ENCODE measurements around the gene ELMO3. TPM values are rescaled to one million over a fixed set of nuclear protein-coding genes. Genes with fewer than 3 reads are reported as not detected.

ELMO3 gene
- total RNA-seq, 2 donors from 2014 or later, result 24.1 to 40.5 TPM

DNA sequence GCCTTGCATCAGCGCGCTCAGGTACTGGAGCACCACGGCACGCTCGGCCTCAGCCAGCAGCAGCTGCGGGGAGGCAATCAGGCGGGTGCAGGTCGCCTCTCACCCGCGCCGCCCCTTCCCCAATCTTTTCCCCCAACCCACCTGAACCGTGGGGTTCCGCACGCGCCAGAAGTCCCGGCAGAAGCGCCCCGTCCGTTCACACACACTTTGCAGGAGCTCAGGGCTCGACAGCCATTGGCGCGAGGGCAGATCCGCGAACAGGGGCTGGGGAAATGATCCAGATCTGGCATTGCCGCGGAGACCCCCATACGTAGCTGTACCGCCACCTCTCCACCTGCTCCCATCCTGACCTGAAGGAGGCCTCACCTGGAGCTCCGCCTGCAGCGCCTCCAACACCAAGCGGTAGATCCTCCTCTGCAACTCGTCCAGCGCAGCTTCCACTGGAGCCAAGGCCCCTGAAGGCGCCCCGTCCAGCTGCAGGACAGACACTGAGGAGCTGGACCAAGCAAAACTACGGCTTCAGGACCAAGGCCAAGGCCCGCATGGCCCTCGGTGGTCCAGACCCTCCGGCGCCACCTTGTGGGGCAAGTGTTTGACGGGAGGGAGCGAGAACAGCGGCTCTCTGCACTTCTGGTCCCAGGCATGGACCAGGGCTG is 13.8 kb upstream of the ELMO3 start:
- Histone ChIP-seq H3K9me3 (no peaks in the 10 kb centered on the region), H3K4me1 (peaks cover 27% of the 10 kb centered on the region), H3K4me3 (no peak overlapping the region), H3K36me3 (replicated peaks in 1 of 2; ENCODE audit: insufficient read depth in 1 of 2, low read depth in 2 of 2) (no peaks in the 10 kb centered on the region), H3K27me3 (no peaks in the 10 kb centered on the region), H3K27ac (no peak overlapping the region)
- TF ChIP-seq, protein P1, sequence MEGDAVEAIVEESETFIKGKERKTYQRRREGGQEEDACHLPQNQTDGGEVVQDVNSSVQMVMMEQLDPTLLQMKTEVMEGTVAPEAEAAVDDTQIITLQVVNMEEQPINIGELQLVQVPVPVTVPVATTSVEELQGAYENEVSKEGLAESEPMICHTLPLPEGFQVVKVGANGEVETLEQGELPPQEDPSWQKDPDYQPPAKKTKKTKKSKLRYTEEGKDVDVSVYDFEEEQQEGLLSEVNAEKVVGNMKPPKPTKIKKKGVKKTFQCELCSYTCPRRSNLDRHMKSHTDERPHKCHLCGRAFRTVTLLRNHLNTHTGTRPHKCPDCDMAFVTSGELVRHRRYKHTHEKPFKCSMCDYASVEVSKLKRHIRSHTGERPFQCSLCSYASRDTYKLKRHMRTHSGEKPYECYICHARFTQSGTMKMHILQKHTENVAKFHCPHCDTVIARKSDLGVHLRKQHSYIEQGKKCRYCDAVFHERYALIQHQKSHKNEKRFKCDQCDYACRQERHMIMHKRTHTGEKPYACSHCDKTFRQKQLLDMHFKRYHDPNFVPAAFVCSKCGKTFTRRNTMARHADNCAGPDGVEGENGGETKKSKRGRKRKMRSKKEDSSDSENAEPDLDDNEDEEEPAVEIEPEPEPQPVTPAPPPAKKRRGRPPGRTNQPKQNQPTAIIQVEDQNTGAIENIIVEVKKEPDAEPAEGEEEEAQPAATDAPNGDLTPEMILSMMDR (IDR thresholded peaks at IDR 0.05), result peak; percentile 67 to 92 (median 88)
- no peak for TF ChIP-seq POLR2A (IDR thresholded peaks at IDR 0.05)
- intact Hi-C loops (cut with DNase I), result loop anchor here (10.0 kb wide), 1 partner anchor 210 kb away; no protein-coding TSS in a partner anchor
- 0 to 15% methylated on average over 5 to 40 of the region's 43 CpGs for WGBS, 2 donors
- DNase-seq (peak; percentile 93 to 95 (median 94)), ATAC-seq (peak; percentile 58)

DNA sequence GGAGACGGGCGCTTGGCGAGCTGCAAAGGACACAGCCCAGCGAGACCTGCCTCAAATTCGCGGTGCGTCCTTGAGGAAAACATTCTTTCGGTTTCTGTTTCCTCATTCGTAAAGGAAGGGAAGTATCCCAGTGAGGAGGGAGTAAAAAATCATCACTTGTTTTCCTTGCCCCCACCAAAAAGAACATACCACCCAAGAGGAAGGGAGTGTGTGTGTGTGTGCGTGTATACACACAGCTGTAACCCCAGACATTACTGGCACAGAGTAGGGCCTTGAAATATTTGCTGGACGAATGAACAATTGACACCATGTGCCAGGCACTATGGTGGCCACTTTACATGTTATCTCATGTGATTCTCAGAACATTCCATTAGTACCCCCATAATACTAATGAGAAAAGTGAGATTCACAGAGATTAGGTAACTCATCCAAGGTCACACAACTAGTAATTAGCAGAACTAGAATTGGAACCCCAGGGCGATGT is 13.2 kb upstream of the ELMO3 start:
- 5 to 7% methylated on average over 11 to 12 of the region's 12 CpGs for WGBS, 2 donors
- no peak overlapping the region for H3K27ac ChIP-seq

DNA sequence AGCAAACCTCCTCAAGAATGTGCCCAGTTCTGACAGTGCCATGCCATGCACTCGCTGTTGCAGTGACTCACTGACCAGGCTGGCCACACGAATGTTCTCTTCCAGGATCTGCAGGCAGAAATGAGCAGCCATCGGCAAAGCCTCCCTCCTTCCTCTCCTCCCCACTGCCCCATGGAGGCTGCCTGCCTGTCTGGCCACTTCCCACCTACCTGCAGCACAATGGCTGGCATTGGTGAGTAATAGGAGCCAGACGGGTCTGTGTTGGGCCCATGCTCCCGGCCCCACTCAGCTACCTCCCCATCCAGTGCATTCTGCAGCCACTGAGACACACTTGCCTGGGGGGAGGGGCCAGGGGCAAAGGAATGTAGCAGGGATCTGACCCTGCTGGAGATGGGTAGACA is 12.4 kb upstream of the ELMO3 start:
- DNase-seq, result no peak
- peaks cover 30% of the 10 kb centered on the region for H3K4me1 ChIP-seq

More for the DNA sequence above, 13.2 kb upstream of the ELMO3 start:
- Histone ChIP-seq H3K4me3 (no peak overlapping the region), H3K36me3 (replicated peaks in 1 of 2; ENCODE audit: insufficient read depth in 1 of 2, low read depth in 2 of 2) (no peaks in the 10 kb centered on the region), H3K27me3 (no peaks in the 10 kb centered on the region), H3K4me1 (peaks cover 27% of the 10 kb centered on the region), H3K9me3 (no peaks in the 10 kb centered on the region)
- TF ChIP-seq POLR2A (IDR thresholded peaks at IDR 0.05), result no peak
- TF ChIP-seq, protein P1 (IDR thresholded peaks at IDR 0.05), result peak in 1 of 7 experiments; percentile 1
- intact Hi-C loops (cut with DNase I), result loop anchor here (10.0 kb wide), 1 partner anchor 211 kb away; no protein-coding TSS in a partner anchor
- no peak for DNase-seq
- ATAC-seq, result no peak

DNA sequence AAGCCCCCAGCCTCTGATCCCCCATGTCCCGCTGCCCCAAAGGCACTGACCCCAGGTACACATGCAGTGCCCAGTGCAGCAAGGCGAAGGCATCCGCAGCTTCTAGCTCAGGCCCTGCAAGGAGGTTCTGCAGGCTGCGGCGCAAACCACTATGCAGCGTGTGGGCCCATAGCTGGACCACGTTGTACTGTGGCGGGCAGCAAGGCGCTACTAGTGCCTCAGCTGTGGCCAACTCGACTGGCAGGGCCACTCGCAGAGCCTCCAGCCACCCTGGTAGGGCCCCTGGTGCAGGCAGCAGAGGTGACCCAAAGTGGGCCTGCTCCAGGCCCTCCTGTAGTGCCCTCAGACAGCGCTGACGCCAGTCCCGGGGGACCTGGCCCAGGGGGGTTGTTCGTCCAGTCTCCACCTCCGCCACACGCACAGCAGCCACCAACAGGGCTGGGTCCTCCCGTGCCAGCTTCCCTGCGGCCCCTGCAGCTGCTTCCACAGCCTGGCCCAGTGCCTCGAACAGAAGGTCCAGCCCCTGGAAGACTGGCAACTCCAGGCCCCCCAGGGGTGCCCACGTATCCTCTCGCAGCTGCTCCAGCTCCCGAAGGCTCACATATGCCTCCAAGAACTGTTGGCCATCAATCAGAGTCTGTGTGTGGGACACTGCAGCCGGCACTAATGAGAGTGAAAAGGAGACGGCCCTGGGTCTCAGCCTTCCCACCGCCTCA is 11.6 kb upstream of the ELMO3 start:
- no peak for ATAC-seq
- Histone ChIP-seq H3K36me3 (replicated peaks in 1 of 2; ENCODE audit: insufficient read depth in 1 of 2, low read depth in 2 of 2) (no peaks in the 10 kb centered on the region), H3K27ac (no peak overlapping the region), H3K27me3 (no peaks in the 10 kb centered on the region), H3K4me1 (peaks cover 34% of the 10 kb centered on the region), H3K4me3 (no peak overlapping the region), H3K9me3 (no peaks in the 10 kb centered on the region)
- TF ChIP-seq, protein P1 (IDR thresholded peaks at IDR 0.05), result no peak
- no peak for TF ChIP-seq POLR2A (IDR thresholded peaks at IDR 0.05)
- no peak for DNase-seq
- intact Hi-C loops (cut with DNase I), result loop anchor here (10.0 kb wide), 1 partner anchor 213 kb away; no protein-coding TSS in a partner anchor
- WGBS, 2 donors, result 77 to 79% methylated on average over 6 to 25 of the region's 26 CpGs

More for the DNA sequence above, 12.4 kb upstream of the ELMO3 start:
- no peak for TF ChIP-seq POLR2A (IDR thresholded peaks at IDR 0.05)
- TF ChIP-seq, protein P1 (IDR thresholded peaks at IDR 0.05), result no peak
- H3K36me3 ChIP-seq (replicated peaks in 1 of 2; ENCODE audit: insufficient read depth in 1 of 2, low read depth in 2 of 2), result no peaks in the 10 kb centered on the region
- no peak for ATAC-seq
- WGBS, 2 donors, result 36 to 49% methylated on average over 4 to 5 of the region's 5 CpGs
- H3K27ac ChIP-seq, result no peak overlapping the region
- H3K27me3 ChIP-seq, result no peaks in the 10 kb centered on the region
- no peak overlapping the region for H3K4me3 ChIP-seq
- H3K9me3 ChIP-seq, result no peaks in the 10 kb centered on the region
- intact Hi-C loops (cut with DNase I), result loop anchor here (10.0 kb wide), 1 partner anchor 212 kb away; no protein-coding TSS in a partner anchor
